ENCODE results near the gene COL27A1.
"Not testable (repeated sequence)": the region's sequence is repeated elsewhere in the genome, so short reads cannot be mapped to it uniquely, and the experiment has no call there.

COL27A1 gene

DNA sequence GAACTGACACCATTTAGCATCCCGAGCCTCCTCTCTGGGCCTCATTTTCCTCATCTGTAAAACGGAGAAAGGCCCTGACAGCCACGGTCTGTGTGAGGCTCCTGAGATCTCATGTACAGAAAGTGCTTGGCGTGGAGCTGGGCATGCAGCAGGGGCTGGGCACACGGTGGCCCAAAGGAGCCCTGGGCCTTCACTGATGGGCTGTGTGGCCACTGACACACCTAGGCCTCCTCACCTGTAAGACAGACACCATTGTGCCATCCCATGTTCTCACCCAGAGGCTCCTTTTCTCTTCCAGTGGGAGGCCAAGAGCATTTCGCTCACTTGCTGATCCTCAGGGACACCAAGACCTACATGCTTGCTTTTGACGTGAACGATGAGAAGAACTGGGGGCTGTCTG, 169.2 kb downstream of the COL27A1 start (continued):
- TF ChIP-seq, protein P1, sequence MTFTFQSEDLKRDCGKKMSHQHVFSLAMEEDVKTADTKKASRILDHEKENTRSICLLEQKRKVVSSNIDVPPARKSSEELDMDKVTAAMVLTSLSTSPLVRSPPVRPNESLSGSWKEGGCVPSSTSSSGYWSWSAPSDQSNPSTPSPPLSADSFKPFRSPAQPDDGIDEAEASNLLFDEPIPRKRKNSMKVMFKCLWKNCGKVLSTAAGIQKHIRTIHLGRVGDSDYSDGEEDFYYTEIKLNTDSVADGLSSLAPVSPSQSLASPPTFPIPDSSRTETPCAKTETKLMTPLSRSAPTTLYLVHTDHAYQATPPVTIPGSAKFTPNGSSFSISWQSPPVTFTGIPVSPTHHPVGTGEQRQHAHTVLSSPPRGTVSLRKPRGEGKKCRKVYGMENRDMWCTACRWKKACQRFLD (tag by site-specific recombination; IDR thresholded peaks at IDR 0.05), result no peak
- TF ChIP-seq ZNF660 (tag by site-specific recombination; IDR thresholded peaks at IDR 0.05) (no peak), MEIS1 (CRISPR knock-in tag; IDR thresholded peaks at IDR 0.05; ENCODE audit: borderline replicate concordance) (no peak), ZNF558 (tag by site-specific recombination; IDR thresholded peaks at IDR 0.05) (no peak), SCRT2 (tag by site-specific recombination; IDR thresholded peaks at IDR 0.05) (no peak), ZNF792 (tag by site-specific recombination; IDR thresholded peaks at IDR 0.05) (no peak), ZNF266 (tag by site-specific recombination; IDR thresholded peaks at IDR 0.05; ENCODE audit: low read depth) (no peak), ZNF791 (tag by site-specific recombination; IDR thresholded peaks at IDR 0.05) (no peak), ZBTB21 (tag by site-specific recombination; IDR thresholded peaks at IDR 0.05) (no peak), ZNF37A (tag by site-specific recombination; IDR thresholded peaks at IDR 0.05) (no peak)
- TF ChIP-seq, protein P2, sequence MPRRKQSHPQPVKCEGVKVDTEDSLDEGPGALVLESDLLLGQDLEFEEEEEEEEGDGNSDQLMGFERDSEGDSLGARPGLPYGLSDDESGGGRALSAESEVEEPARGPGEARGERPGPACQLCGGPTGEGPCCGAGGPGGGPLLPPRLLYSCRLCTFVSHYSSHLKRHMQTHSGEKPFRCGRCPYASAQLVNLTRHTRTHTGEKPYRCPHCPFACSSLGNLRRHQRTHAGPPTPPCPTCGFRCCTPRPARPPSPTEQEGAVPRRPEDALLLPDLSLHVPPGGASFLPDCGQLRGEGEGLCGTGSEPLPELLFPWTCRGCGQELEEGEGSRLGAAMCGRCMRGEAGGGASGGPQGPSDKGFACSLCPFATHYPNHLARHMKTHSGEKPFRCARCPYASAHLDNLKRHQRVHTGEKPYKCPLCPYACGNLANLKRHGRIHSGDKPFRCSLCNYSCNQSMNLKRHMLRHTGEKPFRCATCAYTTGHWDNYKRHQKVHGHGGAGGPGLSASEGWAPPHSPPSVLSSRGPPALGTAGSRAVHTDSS (tag by site-specific recombination; IDR thresholded peaks at IDR 0.05), result no peak

DNA sequence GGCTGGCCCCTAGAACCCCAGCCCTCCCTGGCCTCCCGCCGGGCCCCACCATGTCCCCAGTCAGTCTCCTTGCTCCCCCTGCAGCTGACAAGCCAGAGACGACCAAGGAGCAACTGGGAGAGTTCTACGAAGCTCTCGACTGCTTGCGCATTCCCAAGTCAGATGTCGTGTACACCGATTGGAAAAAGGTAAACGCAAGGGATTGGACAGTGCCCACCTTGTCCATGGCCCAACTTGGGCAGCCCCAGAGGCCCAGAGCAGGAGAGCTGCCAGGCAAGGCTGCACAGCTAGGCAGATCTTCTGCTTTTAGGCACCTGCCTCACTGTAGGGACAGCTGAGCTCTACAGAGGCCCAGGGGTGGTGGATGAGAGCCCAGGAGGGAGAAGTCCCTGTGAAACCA, 169.6 kb downstream of the COL27A1 start:
- CTCF ChIA-PET, result interaction anchor here (0.6 kb wide), 1 partner anchor 1203 kb away, joined by 3 read pairs; no protein-coding TSS in a partner anchor
- H3K4me1 ChIP-seq (ENCODE audit: control insufficient read depth, insufficient read depth, low read length); H3K27ac ChIP-seq (ENCODE audit: extremely low read depth, low read depth, low read length); H3K9me3 ChIP-seq (ENCODE audit: control insufficient read depth, insufficient read depth, low read depth, low read length); H3K4me3 ChIP-seq (ENCODE audit: low read depth, low read length); H3K36me3 ChIP-seq (ENCODE audit: control insufficient read depth in 2 of 2, insufficient read depth in 1 of 2, low read length in 2 of 2); POLR2A ChIA-PET: not testable (repeated sequence)

DNA sequence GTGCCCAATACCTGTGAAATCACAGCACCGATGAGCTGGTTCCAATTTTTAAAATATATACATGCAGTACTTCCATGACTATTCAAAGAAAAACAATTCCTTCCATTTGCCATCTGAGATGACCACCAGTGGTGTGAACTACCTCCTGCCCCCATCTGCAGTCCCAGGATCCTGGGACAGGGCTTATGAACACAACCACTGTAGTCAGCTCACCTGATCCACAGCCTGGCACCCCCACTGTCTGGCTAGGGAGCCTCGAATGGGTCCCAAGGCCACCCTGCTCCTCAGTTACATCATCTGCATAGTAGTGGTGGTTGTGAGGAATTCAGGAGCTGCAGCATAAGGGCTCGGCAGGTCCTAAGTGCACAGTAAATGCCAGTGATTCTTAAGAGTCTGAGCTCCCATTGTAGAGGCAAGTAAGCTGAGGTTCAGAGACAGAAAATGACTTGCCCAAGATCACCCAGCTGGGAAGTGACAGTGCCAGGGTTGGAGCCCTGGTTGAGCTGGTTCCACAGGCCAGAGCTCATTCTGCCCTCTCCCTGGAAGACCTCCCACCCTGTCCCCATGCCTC, 170.4 kb downstream of the COL27A1 start:
- H3K27ac ChIP-seq (ENCODE audit: extremely low read depth, low read depth, low read length); POLR2A ChIA-PET; CTCF ChIA-PET: not testable (repeated sequence)

DNA sequence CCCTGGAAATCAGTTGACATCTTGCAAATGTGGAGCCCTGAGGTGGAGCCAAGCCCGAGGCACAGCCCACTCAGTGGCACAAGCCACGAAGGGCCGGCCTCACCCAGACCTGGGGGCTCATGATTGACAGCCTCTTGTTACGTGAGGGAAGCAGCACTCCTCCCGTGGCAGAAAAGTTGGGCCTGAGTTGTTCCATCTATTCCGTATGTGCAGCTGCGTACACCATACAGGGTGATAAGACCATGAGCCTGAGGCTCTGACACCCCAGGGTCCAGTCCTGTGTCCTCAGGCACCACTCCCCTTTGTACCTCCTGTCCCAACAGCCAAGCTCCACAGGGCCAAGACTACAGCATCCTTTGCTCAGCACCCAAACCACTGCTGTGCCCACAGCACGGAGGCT, 172.4 kb downstream of the COL27A1 start:
- ChIA-PET CTCF (no interaction called here), POLR2A (no interaction called here)
- H3K4me3 ChIP-seq (ENCODE audit: low read depth, low read length), result no peak overlapping the region
- no peaks in the 10 kb centered on the region for H3K36me3 ChIP-seq (ENCODE audit: control insufficient read depth in 2 of 2, insufficient read depth in 1 of 2, low read length in 2 of 2)
- no peaks in the 10 kb centered on the region for H3K4me1 ChIP-seq (ENCODE audit: control insufficient read depth, insufficient read depth, low read length)
- no peaks in the 10 kb centered on the region for H3K9me3 ChIP-seq (ENCODE audit: control insufficient read depth, insufficient read depth, low read depth, low read length)
- no peak overlapping the region for H3K27ac ChIP-seq (ENCODE audit: extremely low read depth, low read depth, low read length)
- TF ChIP-seq, protein P3, sequence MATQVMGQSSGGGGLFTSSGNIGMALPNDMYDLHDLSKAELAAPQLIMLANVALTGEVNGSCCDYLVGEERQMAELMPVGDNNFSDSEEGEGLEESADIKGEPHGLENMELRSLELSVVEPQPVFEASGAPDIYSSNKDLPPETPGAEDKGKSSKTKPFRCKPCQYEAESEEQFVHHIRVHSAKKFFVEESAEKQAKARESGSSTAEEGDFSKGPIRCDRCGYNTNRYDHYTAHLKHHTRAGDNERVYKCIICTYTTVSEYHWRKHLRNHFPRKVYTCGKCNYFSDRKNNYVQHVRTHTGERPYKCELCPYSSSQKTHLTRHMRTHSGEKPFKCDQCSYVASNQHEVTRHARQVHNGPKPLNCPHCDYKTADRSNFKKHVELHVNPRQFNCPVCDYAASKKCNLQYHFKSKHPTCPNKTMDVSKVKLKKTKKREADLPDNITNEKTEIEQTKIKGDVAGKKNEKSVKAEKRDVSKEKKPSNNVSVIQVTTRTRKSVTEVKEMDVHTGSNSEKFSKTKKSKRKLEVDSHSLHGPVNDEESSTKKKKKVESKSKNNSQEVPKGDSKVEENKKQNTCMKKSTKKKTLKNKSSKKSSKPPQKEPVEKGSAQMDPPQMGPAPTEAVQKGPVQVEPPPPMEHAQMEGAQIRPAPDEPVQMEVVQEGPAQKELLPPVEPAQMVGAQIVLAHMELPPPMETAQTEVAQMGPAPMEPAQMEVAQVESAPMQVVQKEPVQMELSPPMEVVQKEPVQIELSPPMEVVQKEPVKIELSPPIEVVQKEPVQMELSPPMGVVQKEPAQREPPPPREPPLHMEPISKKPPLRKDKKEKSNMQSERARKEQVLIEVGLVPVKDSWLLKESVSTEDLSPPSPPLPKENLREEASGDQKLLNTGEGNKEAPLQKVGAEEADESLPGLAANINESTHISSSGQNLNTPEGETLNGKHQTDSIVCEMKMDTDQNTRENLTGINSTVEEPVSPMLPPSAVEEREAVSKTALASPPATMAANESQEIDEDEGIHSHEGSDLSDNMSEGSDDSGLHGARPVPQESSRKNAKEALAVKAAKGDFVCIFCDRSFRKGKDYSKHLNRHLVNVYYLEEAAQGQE (tag by site-specific recombination; IDR thresholded peaks at IDR 0.05), result no peak
- TF ChIP-seq ZNF707 (tag by site-specific recombination; IDR thresholded peaks at IDR 0.05), result no peak
- TF ChIP-seq ZNF292 (tag by site-specific recombination; IDR thresholded peaks at IDR 0.05; ENCODE audit: borderline replicate concordance, low read depth), result no peak
- TF ChIP-seq, protein P4, sequence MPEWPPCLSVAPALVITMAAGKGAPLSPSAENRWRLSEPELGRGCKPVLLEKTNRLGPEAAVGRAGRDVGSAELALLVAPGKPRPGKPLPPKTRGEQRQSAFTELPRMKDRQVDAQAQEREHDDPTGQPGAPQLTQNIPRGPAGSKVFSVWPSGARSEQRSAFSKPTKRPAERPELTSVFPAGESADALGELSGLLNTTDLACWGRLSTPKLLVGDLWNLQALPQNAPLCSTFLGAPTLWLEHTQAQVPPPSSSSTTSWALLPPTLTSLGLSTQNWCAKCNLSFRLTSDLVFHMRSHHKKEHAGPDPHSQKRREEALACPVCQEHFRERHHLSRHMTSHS (tag by site-specific recombination; IDR thresholded peaks at IDR 0.05), result no peak
- TF ChIP-seq ZNF350 (tag by site-specific recombination; IDR thresholded peaks at IDR 0.05), result no peak
- TF ChIP-seq ZNF133 (tag by site-specific recombination; IDR thresholded peaks at IDR 0.05), result no peak
- TF ChIP-seq BCL11B (tag by site-specific recombination; IDR thresholded peaks at IDR 0.05; ENCODE audit: low read depth), result no peak
- no peak for TF ChIP-seq ZNF366 (tag by site-specific recombination; conservative IDR thresholded peaks at IDR 0.05)
- no peak for TF ChIP-seq ZNF2 (tag by site-specific recombination; IDR thresholded peaks at IDR 0.05)
- TF ChIP-seq SETDB1 (IDR thresholded peaks at IDR 0.05; ENCODE audit: insufficient read length, low read length), result no peak
- TF ChIP-seq ZNF302 (tag by site-specific recombination; IDR thresholded peaks at IDR 0.05; ENCODE audit: low read depth), result no peak
- no peak for TF ChIP-seq YY2 (tag by site-specific recombination; IDR thresholded peaks at IDR 0.05)
- no peak for TF ChIP-seq MYNN (tag by site-specific recombination; IDR thresholded peaks at IDR 0.05; ENCODE audit: borderline replicate concordance)
- no peak for TF ChIP-seq ZNF830 (tag by site-specific recombination; IDR thresholded peaks at IDR 0.05; ENCODE audit: low read depth)

More for the DNA sequence above, 170.4 kb downstream of the COL27A1 start:
- not testable (repeated sequence) for H3K9me3 ChIP-seq (ENCODE audit: control insufficient read depth, insufficient read depth, low read depth, low read length); H3K4me3 ChIP-seq (ENCODE audit: low read depth, low read length); H3K4me1 ChIP-seq (ENCODE audit: control insufficient read depth, insufficient read depth, low read length); H3K36me3 ChIP-seq (ENCODE audit: control insufficient read depth in 2 of 2, insufficient read depth in 1 of 2, low read length in 2 of 2)

Data from HEK293 (cell line).